Panc1 (cell line): ENCODE data around the gene RCOR2. TPM values are rescaled to one million over a fixed set of nuclear protein-coding genes. Genes with fewer than 3 reads are reported as not detected.

Source experiments
- ATAC-seq: fragments of 200-7000 bp; cut with Tn5 transposase; 2 replicates; pipeline ENCODE4 v1.9.1; 2020; ENCODE audit warnings: mild to moderate bottlenecking, moderate library complexity
- BruUV-seq: library from RNA; stranded (reverse); fragments of 400-500 nt; replicated peaks from 2 replicates; lab custom pipeline; 2021; lab: Mats Ljungman, UMichigan
- CTCF ChIA-PET: fragments of 300-600 bp; sonication (Branson Sonifier 250); formaldehyde crosslinking; loops from one replicate; lab custom pipeline; 2022; ENCODE audit warnings: antibody characterized with exemption; lab: Charles Lee
- POLR2A ChIA-PET: fragments of 300-600 bp; sonication (Branson Sonifier 250); formaldehyde crosslinking; loops from one replicate; lab custom pipeline; 2022; ENCODE audit warnings: antibody characterized with exemption; lab: Charles Lee
- DNase-seq: peaks from one replicate; pipeline ENCODE4 v3.0.0-alpha.2; 2010; ENCODE audit warnings: low read depth, low spot score
- H3K27ac ChIP-seq: 2 replicates; pipeline ENCODE4 v1.5.1; 2011; ENCODE audit warnings: mild to moderate bottlenecking, low read length, inconsistent platforms
- H3K27me3 ChIP-seq: fragments of 200-500 bp; sonication (Bioruptor generic); 2 replicates; pipeline ENCODE4 v1.6.0; 2014; ENCODE audit warnings: low read length, inconsistent platforms; ENCODE audit not compliant: control insufficient read depth, insufficient read depth
- H3K36me3 ChIP-seq: fragments of 200-500 bp; sonication (Bioruptor generic); 2 replicates; pipeline ENCODE4 v1.5.1; 2014; ENCODE audit warnings: inconsistent platforms, mild to moderate bottlenecking, low read length, moderate library complexity; ENCODE audit not compliant: control insufficient read depth, insufficient read depth
- H3K4me1 ChIP-seq: 2 replicates; pipeline ENCODE4 v1.5.1; 2011; ENCODE audit warnings: inconsistent platforms, mild to moderate bottlenecking, low read length, moderate library complexity; ENCODE audit not compliant: control insufficient read depth, insufficient read depth
- H3K4me3 ChIP-seq, 2 experiments: 2 replicates each; pipeline ENCODE4 v1.5.1; 2011 to 2012; ENCODE audit warnings: low read depth in 2 of 2, low read length in 2 of 2, mild to moderate bottlenecking in 2 of 2, inconsistent platforms in 1 of 2, moderate library complexity in 1 of 2
- H3K9me3 ChIP-seq: fragments of 200-500 bp; sonication (Bioruptor generic); 2 replicates; pipeline ENCODE4 v1.5.1; 2014; ENCODE audit warnings: low read depth, mild to moderate bottlenecking, inconsistent platforms, low read length, moderate library complexity; ENCODE audit not compliant: control insufficient read depth, insufficient read depth
- POLR2AphosphoS5 ChIP-seq: IDR thresholded peaks from 2 replicates; pipeline ENCODE4 v1.6.1; 2012; ENCODE audit warnings: mild to moderate bottlenecking, low read depth, low read length, moderate library complexity
- SIN3A ChIP-seq: IDR thresholded peaks from 2 replicates; pipeline ENCODE4 v1.6.1; 2012; ENCODE audit warnings: low read depth, mild to moderate bottlenecking, low read length, moderate library complexity, borderline replicate concordance; ENCODE audit not compliant: insufficient read depth
- TCF7L2 ChIP-seq: IDR thresholded peaks from 2 replicates; pipeline ENCODE4 v1.6.1; 2011; ENCODE audit warnings: mild to moderate bottlenecking, low read depth, low read length, inconsistent platforms
- in situ Hi-C: cut with HindIII; loops from 2 replicates; pipeline ENCODE4 v1.10.0; 2016; ENCODE audit warnings: low sequenced_read_pairs, low pct_unique_long_range_greater_than_20kb
- intact Hi-C: fragments of 100-400 bp; cut with micrococcal nuclease; formaldehyde crosslinking; loops from one replicate; pipeline ENCODE4 v1.10.0; 2022; ENCODE audit not compliant: unreplicated experiment
- total RNA-seq: library from RNA; stranded (reverse); gene quantifications from one replicate; pipeline ENCODE4 v1.2.1, GENCODE V29; 2021; ENCODE audit not compliant: unreplicated experiment
- TF ChIP-seq, protein P1 (sequence below): fragments of 450-650 bp; IDR thresholded peaks from 2 replicates; pipeline ENCODE4 v1.5.1; 2017; ENCODE audit warnings: mild to moderate bottlenecking
- TF ChIP-seq, protein P2 (sequence below), 2 experiments: IDR thresholded peaks; 2 replicates each; pipeline ENCODE4 v1.6.1; 2011 to 2012; ENCODE audit warnings: low read depth in 2 of 2, control low read depth in 1 of 2, low read length in 1 of 2, mild to moderate bottlenecking in 1 of 2, moderate library complexity in 1 of 2; ENCODE audit not compliant: insufficient read depth in 1 of 2

Gene RCOR2
- total RNA-seq, 1 experiment from 2014 or later = 10.2 TPM

DNA sequence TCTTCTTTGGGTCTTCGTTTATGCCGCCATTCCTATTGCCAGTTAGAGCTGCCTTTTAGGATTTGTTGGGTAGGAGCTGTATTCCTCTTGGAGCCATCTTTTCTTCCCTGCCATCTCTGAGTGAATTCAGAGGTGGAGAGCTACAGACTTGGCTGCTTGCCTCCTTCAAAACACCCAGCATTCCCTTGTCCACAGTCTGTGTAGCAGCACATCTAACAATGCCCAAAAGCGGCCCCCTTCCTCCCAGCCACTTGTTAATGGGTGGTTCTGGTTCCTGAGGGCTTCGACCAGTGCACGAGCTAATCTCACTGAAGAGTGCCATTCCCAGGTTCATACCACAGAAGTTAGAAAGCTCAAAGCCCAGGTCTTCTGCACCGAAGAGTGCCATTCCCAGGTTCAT lies 40.3 kb downstream of the RCOR2 start:
- in situ Hi-C loops = no loop called here
- no peaks in the 10 kb centered on the region for H3K27me3 ChIP-seq
- H3K27ac ChIP-seq = no peak overlapping the region
- no peak overlapping the region for H3K4me3 ChIP-seq
- no peaks in the 10 kb centered on the region for H3K9me3 ChIP-seq
- no peaks in the 10 kb centered on the region for H3K36me3 ChIP-seq
- TF ChIP-seq, protein P1, sequence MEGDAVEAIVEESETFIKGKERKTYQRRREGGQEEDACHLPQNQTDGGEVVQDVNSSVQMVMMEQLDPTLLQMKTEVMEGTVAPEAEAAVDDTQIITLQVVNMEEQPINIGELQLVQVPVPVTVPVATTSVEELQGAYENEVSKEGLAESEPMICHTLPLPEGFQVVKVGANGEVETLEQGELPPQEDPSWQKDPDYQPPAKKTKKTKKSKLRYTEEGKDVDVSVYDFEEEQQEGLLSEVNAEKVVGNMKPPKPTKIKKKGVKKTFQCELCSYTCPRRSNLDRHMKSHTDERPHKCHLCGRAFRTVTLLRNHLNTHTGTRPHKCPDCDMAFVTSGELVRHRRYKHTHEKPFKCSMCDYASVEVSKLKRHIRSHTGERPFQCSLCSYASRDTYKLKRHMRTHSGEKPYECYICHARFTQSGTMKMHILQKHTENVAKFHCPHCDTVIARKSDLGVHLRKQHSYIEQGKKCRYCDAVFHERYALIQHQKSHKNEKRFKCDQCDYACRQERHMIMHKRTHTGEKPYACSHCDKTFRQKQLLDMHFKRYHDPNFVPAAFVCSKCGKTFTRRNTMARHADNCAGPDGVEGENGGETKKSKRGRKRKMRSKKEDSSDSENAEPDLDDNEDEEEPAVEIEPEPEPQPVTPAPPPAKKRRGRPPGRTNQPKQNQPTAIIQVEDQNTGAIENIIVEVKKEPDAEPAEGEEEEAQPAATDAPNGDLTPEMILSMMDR = no peak
- no peak for TF ChIP-seq POLR2AphosphoS5
- no peak for TF ChIP-seq SIN3A
- TF ChIP-seq, protein P2, sequence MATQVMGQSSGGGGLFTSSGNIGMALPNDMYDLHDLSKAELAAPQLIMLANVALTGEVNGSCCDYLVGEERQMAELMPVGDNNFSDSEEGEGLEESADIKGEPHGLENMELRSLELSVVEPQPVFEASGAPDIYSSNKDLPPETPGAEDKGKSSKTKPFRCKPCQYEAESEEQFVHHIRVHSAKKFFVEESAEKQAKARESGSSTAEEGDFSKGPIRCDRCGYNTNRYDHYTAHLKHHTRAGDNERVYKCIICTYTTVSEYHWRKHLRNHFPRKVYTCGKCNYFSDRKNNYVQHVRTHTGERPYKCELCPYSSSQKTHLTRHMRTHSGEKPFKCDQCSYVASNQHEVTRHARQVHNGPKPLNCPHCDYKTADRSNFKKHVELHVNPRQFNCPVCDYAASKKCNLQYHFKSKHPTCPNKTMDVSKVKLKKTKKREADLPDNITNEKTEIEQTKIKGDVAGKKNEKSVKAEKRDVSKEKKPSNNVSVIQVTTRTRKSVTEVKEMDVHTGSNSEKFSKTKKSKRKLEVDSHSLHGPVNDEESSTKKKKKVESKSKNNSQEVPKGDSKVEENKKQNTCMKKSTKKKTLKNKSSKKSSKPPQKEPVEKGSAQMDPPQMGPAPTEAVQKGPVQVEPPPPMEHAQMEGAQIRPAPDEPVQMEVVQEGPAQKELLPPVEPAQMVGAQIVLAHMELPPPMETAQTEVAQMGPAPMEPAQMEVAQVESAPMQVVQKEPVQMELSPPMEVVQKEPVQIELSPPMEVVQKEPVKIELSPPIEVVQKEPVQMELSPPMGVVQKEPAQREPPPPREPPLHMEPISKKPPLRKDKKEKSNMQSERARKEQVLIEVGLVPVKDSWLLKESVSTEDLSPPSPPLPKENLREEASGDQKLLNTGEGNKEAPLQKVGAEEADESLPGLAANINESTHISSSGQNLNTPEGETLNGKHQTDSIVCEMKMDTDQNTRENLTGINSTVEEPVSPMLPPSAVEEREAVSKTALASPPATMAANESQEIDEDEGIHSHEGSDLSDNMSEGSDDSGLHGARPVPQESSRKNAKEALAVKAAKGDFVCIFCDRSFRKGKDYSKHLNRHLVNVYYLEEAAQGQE (IDR thresholded peaks at IDR 0.05; ENCODE audit: insufficient read depth in 1 of 2, low read depth in 2 of 2, low read length in 1 of 2) = no peak
- DNase-seq (no peak), ATAC-seq (no peak)
- intact Hi-C loops = no loop called here
- ChIA-PET POLR2A (interaction anchor here (0.5 kb wide), 1 partner anchor 106 kb away, joined by 4 read pairs; no protein-coding TSS in a partner anchor), CTCF (no interaction called here)
- peaks cover 14% of the 10 kb centered on the region for H3K4me1 ChIP-seq
- TSS peak; percentile 78 for BruUV-seq

DNA sequence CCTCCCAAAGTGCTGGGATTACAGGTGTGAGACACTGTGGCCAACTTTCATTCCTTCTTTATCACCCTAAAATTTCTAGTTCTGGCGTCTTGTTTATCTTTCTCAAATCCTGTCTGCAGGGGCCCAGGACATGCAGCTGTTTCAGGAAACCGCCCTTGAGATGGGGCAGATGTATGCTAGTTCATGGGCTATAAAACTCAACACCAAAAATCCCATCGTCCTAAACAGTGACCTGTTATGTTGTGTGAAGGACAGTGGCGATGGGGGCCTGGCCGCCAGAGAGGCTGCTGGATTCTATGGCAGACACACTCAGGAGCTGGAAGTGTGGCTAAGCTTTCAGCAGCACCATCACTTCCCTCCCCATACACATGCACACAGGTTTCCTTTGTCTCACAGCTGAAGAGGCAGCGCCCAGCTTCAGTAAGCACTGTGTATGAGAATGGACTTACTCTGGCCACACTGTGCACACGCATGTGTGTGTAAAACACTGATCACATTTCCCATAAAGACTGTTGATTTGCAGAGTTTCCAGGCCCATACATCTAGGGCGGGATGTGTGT lies 41.4 kb downstream of the RCOR2 start:
- no peak for TF ChIP-seq SIN3A
- no peak for TF ChIP-seq POLR2AphosphoS5
- TF ChIP-seq, protein P2 (IDR thresholded peaks at IDR 0.05; ENCODE audit: insufficient read depth in 1 of 2, low read depth in 2 of 2, low read length in 1 of 2) = no peak
- no peak for TF ChIP-seq TCF7L2
- TF ChIP-seq, protein P1 = no peak
- CTCF ChIA-PET = interaction anchor here (0.5 kb wide), 1 partner anchor 31 kb away, joined by 3 read pairs; no protein-coding TSS in a partner anchor
- intact Hi-C loops = no loop called here

More for the DNA sequence above, 41.4 kb downstream of the RCOR2 start:
- Histone ChIP-seq H3K27me3 (no peaks in the 10 kb centered on the region), H3K9me3 (no peaks in the 10 kb centered on the region), H3K27ac (no peak overlapping the region), H3K4me1 (peaks cover 18% of the 10 kb centered on the region), H3K36me3 (no peaks in the 10 kb centered on the region), H3K4me3 (no peak overlapping the region)
- POLR2A ChIA-PET = no interaction called here
- no TSS peak for BruUV-seq
- no peak for DNase-seq
- ATAC-seq = no peak
- in situ Hi-C loops = no loop called here
